Measurements from ENCODE around the gene IFIT3. TPM values are rescaled to one million over a fixed set of nuclear protein-coding genes. Genes with fewer than 3 reads are reported as not detected.
A peak's percentile ranks its signal among the peaks of the same experiment; 100 is the strongest.
"Not testable (repeated sequence)": the region's sequence is repeated elsewhere in the genome, so short reads cannot be mapped to it uniquely, and the experiment has no call there.

Gene IFIT3
- total RNA-seq, 1 experiment from 2014 or later: 31.4 TPM

DNA sequence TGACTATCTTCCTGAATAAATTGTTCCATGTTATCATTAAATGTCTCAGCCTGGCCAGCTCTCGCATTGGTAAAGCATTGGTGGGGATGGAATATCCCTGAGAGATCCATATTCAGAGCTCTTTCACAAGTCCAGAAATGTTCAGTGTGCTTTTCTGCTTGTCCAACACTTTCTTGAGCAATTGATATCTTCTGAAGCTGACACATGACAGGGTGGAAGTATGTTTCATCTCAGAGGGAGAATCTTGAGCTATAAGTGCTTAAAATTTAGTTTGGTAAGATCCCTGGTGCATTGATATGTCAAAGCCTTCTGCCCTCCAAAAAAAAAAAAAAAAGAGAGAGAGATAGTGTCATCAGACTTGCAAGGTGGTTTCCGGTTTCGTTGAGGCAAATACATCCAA, 7.4 kb downstream of the IFIT3 start:
- DNase-seq (ENCODE audit: low spot score): no peak

GRCh38 chr10:89336241-89336640, 8.4 kb downstream of the IFIT3 start:
- DNase-seq (ENCODE audit: low spot score): no peak

DNA sequence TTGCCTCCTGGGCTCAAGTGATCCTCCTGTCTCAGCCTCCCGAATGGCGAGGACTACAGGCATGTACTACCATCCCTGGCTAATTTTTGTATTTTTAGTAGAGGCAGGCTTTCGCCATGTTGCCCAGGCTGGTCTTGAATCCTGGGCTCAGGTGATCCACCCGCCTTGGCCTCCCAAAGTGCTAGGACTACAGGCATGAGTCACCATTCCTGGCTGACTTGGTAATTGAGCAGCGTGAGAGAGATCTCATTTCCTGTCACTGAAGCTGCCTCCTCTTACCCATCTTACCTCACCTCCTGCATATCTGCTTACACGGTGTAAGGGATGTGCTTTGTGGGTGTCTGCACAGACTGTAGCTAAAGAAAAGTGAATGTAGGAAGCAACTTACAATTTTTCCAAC, 9.7 kb downstream of the IFIT3 start:
- peak; percentile 31 for DNase-seq (ENCODE audit: low spot score)

DNA sequence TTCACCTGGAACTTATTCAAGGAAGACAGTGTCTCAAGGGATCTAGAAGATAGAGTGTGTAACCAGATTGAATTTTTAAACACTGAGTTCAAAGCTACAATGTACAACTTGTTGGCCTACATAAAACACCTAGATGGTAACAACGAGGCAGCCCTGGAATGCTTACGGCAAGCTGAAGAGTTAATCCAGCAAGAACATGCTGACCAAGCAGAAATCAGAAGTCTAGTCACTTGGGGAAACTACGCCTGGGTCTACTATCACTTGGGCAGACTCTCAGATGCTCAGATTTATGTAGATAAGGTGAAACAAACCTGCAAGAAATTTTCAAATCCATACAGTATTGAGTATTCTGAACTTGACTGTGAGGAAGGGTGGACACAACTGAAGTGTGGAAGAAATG, 10.9 kb downstream of the IFIT3 start:
- no peak for DNase-seq (ENCODE audit: low spot score)

DNA sequence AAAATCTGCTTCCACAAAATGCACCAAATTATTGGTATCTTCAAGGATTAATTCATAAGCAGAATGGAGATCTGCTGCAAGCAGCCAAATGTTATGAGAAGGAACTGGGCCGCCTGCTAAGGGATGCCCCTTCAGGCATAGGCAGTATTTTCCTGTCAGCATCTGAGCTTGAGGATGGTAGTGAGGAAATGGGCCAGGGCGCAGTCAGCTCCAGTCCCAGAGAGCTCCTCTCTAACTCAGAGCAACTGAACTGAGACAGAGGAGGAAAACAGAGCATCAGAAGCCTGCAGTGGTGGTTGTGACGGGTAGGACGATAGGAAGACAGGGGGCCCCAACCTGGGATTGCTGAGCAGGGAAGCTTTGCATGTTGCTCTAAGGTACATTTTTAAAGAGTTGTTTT, 12.1 kb downstream of the IFIT3 start:
- no peak for DNase-seq (ENCODE audit: low spot score)

DNA sequence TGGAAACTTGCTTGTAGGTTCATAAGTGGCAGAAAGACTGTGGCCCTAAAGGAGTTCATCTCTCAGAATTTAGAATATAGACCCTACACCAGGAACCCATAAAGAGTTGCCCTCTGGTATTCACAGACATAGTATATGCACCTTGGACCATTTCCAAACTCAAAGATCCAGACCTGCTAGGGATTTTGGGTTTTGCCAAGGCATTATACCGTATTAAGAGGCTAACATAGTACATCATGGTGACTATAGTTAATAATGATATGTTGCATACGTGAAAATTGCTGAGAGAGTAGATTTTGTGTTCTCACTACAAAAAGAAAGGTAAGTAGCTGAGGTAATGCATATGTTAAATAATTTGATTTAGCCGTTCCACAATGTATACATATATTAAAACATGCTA, 13.9 kb downstream of the IFIT3 start:
- DNase-seq (ENCODE audit: low spot score): no peak

DNA sequence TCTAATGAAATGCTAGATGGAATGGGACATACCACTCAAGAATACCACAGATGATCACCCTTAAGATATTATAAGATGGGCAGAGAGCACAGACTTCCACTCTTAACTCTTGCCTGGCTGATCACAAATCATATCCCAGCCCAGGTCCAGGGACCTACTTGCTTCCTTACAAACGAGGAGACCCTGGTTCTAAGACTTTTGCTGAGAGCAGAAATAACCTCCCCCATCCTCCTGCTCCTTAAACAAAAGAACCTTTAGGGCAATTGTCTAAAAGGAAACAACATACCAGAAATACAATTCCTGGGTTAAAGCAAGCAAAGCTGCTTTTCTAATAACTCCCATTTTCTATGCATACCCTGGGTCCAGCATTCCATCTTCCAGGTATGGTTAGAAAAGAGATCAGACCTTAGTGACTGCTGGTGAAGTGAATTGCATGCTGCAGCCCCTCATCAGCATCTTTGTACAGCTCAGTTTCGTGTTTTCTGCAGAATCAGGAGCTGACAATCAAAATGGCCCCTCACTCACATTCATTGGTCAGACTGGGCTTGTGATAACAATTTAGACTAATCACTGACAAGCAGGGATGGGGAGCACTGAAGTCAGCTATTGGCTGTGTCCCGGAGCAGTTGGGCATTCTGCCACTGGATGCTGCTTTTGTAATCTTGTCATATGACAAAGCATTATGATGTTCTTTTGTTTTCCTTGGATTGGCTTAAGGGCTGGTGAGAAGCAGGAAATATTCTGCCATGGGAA, 14.6 kb downstream of the IFIT3 start:
- DNase-seq (ENCODE audit: low spot score): peak; percentile 38

- no peak for DNase-seq (ENCODE audit: low spot score)
Observed at GRCh38 chr10:89343089-89343767, 15.4 kb downstream of the IFIT3 start.

GRCh38 chr10:89344156-89344555, 16.4 kb downstream of the IFIT3 start:
- DNase-seq (ENCODE audit: low spot score): no peak

- DNase-seq (ENCODE audit: low spot score): no peak
Observed at GRCh38 chr10:89345367-89346000, 17.7 kb downstream of the IFIT3 start.

DNA sequence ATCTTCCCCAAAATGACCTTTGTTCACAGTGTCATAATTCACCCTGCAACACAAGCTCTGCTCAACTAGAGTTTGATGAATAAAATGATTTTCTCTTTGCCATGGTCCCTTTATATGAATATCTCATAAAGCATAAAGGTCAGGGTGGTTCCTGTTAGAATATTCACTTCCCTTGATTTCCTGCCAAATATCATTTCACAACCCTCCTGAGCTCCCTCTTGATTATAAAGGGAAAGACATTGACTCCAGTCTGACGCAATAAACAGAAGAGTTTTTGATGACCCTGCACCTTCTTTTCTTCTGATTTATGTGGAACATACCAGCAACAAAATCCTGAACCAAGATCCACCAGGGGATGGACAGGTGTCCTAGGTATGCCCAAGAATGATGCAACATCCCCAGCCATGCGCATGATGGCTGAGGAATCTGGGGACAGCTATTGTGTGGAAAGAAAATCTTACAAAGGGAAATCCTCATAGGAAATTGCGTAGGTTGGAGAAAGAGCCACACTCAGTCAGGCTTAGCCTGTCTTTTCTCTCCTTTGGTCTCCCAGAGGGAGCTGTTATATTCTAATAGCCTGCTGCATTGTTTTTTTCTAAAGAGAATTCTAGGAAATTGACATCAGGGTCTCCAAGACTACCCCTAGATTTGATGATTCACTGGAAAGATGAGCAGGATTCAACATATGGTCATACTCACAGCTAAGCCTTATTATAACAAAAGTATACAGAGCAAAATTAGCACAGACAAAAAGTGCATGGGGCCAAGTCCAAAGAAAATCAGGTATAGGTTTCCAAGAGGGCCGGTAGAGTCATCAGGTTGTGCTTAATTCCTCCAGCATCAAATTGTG, 18.8 kb downstream of the IFIT3 start:
- no peak for DNase-seq (ENCODE audit: low spot score)

DNA sequence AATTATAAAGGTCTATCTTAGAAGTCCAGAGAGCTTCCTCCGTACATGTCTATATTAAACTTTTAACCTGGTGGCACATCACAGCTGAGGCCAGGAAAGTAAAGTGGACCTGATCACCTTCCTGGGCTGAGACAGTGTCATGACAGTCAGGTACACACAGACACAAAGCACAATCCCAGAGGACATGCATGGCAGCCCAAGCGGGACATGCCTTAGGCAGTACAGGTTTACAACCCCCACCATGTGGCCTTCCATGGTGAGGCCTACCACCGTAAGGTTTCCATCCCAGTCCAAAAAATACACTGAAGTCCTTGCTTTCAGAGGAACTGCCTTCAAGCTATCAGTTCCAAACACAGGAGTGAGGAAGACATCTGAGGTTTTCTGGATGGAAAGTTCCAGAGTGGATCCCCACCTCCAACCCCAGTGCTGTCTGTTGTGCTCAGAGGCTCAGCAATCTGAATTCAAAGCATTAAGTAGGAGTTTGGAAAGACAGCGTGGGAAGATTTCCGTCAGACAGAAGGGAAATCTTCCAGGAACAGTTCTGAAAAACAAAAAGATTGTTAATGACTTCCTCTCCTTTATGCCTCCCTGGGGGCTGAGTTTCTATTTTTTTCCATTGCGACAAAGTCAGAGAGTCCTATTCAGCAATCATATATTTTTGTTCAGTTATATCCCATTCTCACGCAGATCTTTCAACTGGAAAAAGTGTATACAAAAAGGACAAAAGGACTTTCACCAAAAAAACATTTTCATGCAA, 20.1 kb downstream of the IFIT3 start:
- DNase-seq (ENCODE audit: low spot score): no peak

GRCh38 chr10:89348481-89348880, 20.7 kb downstream of the IFIT3 start:
- DNase-seq (ENCODE audit: low spot score): no peak

- no peak for DNase-seq (ENCODE audit: low spot score)
Observed at GRCh38 chr10:89348975-89349374, 21.2 kb downstream of the IFIT3 start.

DNA sequence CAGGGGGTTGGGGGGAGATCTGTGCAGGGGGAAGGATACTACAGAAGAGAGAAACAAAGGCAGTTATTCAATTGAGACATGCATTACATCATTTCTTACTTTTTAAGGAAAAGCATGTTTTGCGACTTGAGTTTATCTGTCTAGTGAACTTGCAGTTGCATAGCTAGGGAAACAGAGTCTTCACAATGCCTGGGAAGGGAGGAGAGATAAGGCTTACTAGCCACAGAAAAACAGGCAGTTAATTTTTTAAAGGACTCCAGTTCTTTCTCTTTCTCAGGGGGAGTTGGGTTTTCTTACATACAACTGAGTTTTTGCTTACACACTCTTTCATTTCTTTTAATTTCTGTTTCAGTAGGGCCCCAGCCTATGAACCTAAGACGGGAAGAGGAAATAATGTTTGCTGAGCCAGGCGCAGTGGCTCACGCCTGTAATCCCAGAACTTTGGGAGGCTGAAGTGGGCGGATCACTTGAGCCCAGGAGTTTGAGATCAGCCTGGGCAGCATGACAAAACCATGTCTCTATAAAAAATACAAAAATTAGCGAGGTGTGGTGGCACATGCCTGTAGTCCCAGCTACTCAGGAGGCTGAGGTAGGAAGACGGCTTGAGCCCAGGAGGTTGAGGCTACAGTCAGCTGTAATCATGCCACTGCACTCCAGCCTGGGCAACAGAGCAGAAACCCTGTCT, 23.0 kb downstream of the IFIT3 start:
- DNase-seq (ENCODE audit: low spot score): not testable (repeated sequence)

- DNase-seq (ENCODE audit: low spot score): no peak
Observed at GRCh38 chr10:89351412-89351779, 23.6 kb downstream of the IFIT3 start.

DNA sequence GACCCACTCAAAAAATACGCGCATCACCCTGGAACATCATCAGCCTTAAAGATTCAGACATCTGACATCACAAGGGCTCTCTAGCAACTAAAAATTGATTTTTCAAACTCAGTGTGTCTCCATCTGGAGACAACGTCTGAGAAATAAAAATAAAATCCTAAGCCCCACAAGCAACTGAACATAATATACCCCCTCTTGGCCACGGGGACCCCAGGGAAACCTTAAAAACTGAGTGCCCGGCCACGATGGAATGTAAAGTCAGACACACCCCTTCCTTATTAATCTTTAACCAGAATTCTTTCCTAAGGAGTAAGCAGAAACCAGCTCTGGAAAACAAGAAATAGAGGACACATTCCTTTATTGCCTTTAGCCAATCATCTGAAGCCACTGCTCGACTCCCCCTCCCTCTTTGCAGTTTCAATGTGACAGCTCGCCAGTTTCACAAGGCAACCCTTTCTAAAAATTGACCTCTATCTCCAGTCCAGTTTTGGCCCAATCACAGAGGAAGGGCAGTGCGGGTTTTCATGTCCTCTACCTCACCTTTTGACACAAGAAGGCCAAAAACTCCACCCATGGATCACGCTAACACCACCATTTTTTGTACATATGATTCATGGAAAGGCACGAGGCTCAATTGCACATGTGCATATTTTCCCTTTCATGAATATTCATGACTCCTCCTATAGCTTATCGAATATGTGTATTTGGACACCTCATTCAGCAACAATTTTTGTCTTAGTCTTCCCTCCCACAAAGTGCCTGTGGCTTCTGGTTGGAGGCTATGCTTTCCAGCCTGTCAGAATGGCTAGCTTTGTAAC, 24.2 kb downstream of the IFIT3 start:
- DNase-seq (ENCODE audit: low spot score): peak; percentile 50

DNA sequence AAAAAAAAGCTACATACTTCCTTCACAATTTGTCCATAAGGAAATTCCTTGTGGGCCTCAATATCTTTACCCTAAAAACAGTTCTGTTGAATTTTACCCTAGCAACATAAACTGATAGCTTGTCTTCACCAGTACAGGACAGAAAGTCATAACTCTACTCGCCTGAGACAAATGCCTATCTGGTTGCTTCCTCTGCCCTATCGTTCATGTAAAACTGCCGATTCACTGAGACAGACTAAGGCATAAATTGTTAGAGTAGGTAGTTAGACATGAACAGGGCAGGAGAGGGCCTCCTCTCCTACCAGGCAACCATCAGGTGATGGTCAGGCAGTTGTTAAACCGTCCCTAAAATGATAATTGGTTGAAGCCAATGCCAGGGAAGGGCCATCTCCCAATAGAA, 25.0 kb downstream of the IFIT3 start:
- no peak for DNase-seq (ENCODE audit: low spot score)

DNA sequence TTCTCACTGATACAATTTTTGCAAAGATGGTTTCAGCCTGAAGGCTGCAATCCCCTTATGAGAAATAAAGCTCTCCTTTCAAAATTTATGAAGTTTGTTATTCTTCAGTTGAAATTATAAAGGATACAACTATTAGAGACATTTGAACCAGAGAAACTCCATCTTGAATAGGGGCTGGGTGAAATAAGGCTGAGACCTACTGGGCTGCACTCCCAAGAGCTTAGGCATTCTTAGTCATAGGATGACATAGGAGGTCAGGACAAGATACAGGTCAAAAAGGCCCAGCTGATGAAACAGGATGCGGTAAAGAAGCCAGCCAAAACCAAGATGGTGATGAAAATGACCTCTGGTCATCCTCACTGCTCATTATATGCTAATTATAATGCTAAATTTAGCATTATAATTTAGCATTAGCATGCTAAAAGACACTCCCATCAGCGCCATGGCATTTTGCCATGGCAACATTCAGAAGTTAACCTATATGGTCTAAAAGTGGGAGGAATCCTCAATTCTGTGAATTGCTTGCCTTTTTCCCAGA, 27.7 kb downstream of the IFIT3 start:
- DNase-seq (ENCODE audit: low spot score): no peak

- no peak for DNase-seq (ENCODE audit: low spot score)
Observed at GRCh38 chr10:89357096-89357495, 29.3 kb downstream of the IFIT3 start.

Data from H4 (cell line).